HG02763 (cell line): ENCODE results near the gene FKBP14.

ENCODE experiments used
- ATAC-seq: cut with Tn5 transposase; IDR thresholded peaks from one replicate; pipeline ENCODE4 v1.9.1; 2021; ENCODE audit warnings: mild to moderate bottlenecking, moderate library complexity; ENCODE audit not compliant: unreplicated experiment

The FKBP14 gene

GRCh38 chr7:30026229-30027064 lies at the start of gene FKBP14:
FKBP14 (minus strand) TSS chr7:30026702; CDS start chr7:30026508, 194 bp downstream.
- peak; percentile 77 for ATAC-seq

DNA sequence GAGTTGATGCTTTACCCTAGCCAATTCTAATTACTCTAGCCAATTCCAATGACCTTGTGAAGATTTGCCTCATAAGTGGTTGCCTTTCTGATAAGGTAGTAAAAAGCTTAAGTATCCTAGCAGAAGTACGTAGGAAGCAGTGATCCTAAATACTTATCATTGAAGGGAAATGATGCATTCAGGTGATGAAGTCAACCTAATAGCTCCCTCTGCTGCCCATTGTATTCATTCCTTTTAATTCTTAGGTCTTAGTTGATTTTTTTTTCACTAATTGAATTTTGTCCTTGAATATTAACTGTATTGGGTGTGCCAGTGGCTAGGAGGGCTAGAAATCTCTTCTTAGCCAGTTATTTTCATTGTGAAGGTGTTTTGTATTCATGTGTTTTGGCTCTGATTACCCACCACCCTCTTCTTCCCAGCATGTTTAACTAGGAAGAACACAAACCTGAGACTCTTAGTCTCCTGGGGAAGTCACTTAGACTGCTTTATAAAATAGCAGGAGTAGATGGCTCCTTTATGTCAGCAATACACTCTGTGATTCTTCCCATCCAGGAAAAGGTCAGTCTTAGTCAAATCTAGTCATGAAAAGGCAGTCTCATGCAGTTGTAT lies 48.0 kb upstream of the FKBP14 start:
- ATAC-seq: no peak

GRCh38 chr7:30072735-30073134 lies 46.2 kb upstream of the FKBP14 start:
- ATAC-seq: no peak

DNA sequence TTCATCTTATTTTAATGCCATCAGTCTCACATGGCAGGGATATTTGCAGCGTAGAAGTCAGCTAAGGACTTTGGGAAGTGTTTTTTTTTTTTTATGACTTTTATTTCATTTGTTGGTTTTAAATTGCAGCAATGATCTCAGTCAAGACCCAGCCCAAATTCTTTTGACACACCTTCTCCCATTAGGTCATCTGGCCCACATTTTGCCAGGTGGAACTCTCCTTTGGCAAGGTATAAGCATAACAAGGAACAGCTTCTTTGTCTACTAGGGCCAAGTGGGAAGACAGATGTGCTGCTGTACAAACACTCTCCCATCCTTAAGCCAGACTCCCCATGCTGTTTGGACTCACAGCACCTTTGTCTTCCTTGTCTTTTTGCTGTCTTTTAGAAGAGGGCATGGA lies 43.5 kb upstream of the FKBP14 start:
- ATAC-seq: no peak

DNA sequence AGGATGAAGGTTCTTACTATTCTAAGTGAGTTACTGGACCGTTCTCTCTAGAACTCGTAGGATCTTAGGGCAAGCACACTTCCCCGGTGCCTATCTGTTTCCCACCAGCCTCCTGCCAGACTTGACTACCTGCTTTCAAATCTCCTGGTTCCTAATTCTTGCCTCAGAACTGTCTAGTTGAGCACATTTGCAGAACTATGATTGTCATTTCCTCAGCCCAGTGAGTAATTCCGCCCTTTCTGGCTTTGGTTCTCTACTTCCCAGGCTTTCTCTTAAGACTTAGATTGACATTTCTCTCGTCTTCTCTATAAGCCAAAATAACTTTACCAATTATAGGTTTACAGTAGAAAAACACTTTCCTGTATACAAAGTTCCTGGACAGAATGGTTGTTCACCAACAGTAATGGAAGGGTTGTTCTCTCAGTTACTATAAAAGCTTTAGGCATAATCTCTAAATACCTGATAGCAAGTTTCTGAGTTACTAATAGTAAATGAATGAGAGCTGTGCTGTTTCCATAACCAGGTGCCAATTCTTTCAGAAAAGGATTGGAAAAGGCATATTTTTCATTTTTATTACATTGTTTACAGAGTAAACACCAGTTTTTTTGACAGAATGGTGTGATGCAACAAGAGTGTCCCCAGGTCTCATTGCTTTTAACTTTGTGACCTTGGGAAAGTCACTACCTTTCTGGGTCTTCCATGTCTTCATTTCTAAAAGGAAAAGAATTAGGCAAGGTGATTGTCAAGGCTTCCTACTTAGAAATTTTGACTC lies 42.8 kb upstream of the FKBP14 start:
- ATAC-seq: no peak

- no peak for ATAC-seq
These were observed 41.6 kb upstream of the FKBP14 start for GRCh38 chr7:30068117-30068516.

- ATAC-seq: no peak
These were observed 40.2 kb upstream of the FKBP14 start for GRCh38 chr7:30066687-30067086.

DNA sequence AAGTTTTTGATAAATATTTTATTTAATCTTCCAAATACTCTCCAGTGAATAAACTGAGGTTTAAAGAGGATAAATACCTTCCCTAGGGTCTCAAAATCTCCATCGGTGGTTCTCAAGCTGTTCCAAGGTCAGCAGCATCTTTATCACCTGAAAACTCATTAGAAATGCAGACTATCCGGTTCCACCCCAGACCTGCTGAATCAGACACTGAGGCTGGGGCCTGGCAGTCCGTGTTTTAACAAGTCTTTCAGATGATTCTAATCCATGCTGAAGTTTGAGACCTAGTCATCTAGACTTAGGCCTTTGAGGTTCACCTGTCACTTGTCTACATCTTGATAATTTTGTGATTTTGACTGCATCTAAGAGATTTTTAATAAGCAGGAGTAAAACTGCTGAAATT lies 39.2 kb upstream of the FKBP14 start:
- ATAC-seq: no peak

GRCh38 chr7:30062587-30062986 lies 36.1 kb upstream of the FKBP14 start:
- no peak for ATAC-seq

DNA sequence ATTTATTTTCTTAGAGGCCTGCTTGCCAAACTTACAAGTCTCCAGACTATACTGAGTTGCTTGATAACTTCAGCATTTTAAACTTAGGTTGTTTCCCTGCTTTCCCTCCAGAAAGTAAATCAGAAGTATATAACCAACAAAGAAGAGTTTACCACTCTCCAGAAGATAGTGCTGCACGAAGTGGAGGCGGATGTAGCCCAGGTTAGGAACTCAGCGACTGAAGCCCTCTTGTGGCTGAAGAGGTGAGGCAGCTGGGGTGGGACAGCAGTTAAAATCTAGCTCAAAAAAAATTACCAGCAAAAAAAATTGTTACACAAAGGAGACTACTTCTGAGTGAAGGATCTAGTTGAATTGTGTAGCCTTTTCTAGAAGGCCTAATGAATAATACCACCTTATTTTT lies 35.3 kb upstream of the FKBP14 start:
- ATAC-seq: peak; percentile 53

- no peak for ATAC-seq
These were observed 31.2 kb upstream of the FKBP14 start for GRCh38 chr7:30057741-30058140.

GRCh38 chr7:30053068-30053467 lies 26.6 kb upstream of the FKBP14 start:
- ATAC-seq: no peak

DNA sequence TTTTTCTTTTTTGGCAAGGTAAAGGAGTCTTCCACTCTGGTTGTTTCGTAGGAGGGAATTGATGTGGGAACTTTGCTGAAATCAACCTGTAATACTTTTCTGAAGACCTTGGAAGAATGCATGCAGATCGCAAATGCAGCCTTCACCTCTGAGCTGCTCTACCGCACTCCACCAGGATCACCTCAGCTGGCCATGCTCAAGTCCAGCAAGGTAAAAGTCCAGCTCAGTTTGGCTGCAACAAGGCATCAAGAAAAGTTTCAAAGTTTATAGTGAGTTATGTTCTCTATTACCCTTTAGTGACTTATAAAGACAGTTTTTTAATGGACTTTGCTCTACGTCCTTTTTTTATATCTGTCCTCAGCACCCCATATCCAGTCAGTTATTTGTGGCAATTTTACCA lies 22.7 kb upstream of the FKBP14 start:
- no peak for ATAC-seq

GRCh38 chr7:30048582-30048981 lies 22.1 kb upstream of the FKBP14 start:
- ATAC-seq: no peak

- no peak for ATAC-seq
These were observed 20.6 kb upstream of the FKBP14 start for GRCh38 chr7:30047124-30047523.

DNA sequence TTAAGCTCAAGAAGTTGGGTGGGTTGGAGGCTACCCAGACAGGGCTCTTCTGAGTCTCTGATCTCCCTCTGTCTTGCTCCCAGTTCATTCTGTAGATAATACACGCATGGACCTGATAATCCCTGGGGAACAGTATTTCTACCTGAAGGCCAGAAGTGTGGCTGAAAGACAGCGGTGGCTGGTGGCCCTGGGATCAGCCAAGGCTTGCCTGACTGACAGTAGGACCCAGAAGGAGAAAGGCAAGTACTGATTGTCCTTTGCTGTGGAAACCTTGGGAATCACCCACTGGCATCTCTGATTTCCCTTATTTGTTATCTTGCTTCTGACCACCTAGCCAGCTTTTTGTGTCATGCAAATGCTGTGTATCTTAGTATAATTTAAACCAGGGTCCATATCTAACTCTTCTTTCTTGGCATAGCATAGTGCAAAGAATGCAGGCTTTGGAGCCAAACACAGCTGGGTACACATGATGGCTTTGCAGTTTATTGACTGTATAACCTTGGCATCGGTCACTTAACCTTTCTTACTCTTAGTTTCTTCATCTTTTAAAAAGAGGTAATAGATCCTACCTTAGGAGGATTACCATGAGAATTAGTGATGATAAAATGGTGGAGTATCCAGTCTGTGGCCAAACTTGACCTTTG lies 19.7 kb upstream of the FKBP14 start:
- ATAC-seq: no peak

DNA sequence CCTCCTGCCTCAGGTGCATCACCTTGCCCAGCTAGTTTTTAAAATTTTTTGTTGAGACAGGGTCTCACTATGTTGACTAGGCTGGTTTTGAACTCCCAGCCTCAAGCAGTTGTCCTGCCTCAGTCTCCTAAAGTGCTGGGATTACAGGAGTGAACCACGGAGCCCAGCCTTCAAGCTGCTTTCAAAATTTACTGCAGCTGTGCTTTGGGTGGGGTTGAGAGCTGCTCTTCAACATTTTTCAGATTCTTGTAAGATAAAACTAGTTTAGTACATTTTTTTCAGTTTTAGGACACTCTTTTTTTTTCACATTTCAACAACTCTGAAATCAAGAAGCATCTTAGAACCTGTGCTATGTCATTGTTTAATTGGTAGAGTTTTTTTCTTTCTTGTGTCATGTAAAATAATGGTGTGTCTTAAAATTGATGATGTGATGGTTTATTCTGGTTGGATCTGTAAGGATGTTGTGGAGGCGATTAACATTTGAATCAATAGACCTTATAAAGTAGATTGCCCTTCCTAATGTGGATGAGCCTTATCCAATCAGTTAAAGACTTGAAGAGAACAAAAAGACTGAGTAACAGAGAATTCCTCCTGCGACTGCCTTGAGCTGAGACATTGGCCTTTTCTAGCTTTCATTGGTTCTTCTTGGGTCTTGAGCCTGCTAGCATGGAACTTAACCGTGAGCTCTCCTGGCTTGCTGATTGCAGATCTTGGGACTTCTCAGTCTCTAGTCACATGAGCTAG lies 15.2 kb upstream of the FKBP14 start:
- ATAC-seq: no peak

- ATAC-seq: no peak
These were observed 14.4 kb upstream of the FKBP14 start for GRCh38 chr7:30040938-30041337.

- ATAC-seq: no peak
These were observed 11.9 kb upstream of the FKBP14 start for GRCh38 chr7:30038196-30038980.

DNA sequence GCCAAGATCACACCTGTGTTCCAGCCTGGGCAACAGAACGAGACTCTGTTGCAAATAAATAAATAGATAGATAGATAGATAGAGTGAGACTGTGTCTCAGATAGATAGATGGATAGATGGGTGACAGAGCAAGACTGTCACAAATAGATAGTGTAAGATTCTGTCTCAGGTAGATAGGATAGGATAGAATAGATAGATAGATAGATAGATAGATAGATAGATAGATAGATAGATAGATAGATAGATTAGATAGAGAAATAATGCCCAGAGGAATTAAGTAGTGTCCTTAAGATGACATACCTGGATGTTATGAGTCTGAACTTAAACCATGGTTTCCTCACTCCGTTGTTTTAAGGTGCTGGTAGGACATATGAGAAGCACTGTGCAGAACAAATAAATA lies 9.7 kb upstream of the FKBP14 start:
- ATAC-seq: no peak
